Panc1 (cell line): ENCODE results near the gene FAM13B. TPM values are rescaled to one million over a fixed set of nuclear protein-coding genes. Genes with fewer than 3 reads are reported as not detected.

Experiments
- ATAC-seq: fragments of 200-7000 bp; cut with Tn5 transposase; 2 replicates; pipeline ENCODE4 v1.9.1; 2020; ENCODE audit warnings: mild to moderate bottlenecking, moderate library complexity
- BruUV-seq: library from RNA; stranded (reverse); fragments of 400-500 nt; replicated peaks from 2 replicates; lab custom pipeline; 2021; lab: Mats Ljungman, UMichigan
- CTCF ChIA-PET: fragments of 300-600 bp; sonication (Branson Sonifier 250); formaldehyde crosslinking; loops from one replicate; lab custom pipeline; 2022; ENCODE audit warnings: antibody characterized with exemption; lab: Charles Lee
- POLR2A ChIA-PET: fragments of 300-600 bp; sonication (Branson Sonifier 250); formaldehyde crosslinking; loops from one replicate; lab custom pipeline; 2022; ENCODE audit warnings: antibody characterized with exemption; lab: Charles Lee
- DNase-seq: peaks from one replicate; pipeline ENCODE4 v3.0.0-alpha.2; 2010; ENCODE audit warnings: low read depth, low spot score
- H3K27ac ChIP-seq: 2 replicates; pipeline ENCODE4 v1.5.1; 2011; ENCODE audit warnings: mild to moderate bottlenecking, low read length, inconsistent platforms
- H3K27me3 ChIP-seq: fragments of 200-500 bp; sonication (Bioruptor generic); 2 replicates; pipeline ENCODE4 v1.6.0; 2014; ENCODE audit warnings: low read length, inconsistent platforms; ENCODE audit not compliant: control insufficient read depth, insufficient read depth
- H3K36me3 ChIP-seq: fragments of 200-500 bp; sonication (Bioruptor generic); 2 replicates; pipeline ENCODE4 v1.5.1; 2014; ENCODE audit warnings: inconsistent platforms, mild to moderate bottlenecking, low read length, moderate library complexity; ENCODE audit not compliant: control insufficient read depth, insufficient read depth
- H3K4me1 ChIP-seq: 2 replicates; pipeline ENCODE4 v1.5.1; 2011; ENCODE audit warnings: inconsistent platforms, mild to moderate bottlenecking, low read length, moderate library complexity; ENCODE audit not compliant: control insufficient read depth, insufficient read depth
- H3K4me3 ChIP-seq, 2 experiments: 2 replicates each; pipeline ENCODE4 v1.5.1; 2011 to 2012; ENCODE audit warnings: low read depth in 2 of 2, low read length in 2 of 2, mild to moderate bottlenecking in 2 of 2, inconsistent platforms in 1 of 2, moderate library complexity in 1 of 2
- H3K9me3 ChIP-seq: fragments of 200-500 bp; sonication (Bioruptor generic); 2 replicates; pipeline ENCODE4 v1.5.1; 2014; ENCODE audit warnings: low read depth, mild to moderate bottlenecking, inconsistent platforms, low read length, moderate library complexity; ENCODE audit not compliant: control insufficient read depth, insufficient read depth
- POLR2AphosphoS5 ChIP-seq: IDR thresholded peaks from 2 replicates; pipeline ENCODE4 v1.6.1; 2012; ENCODE audit warnings: mild to moderate bottlenecking, low read depth, low read length, moderate library complexity
- REST ChIP-seq, 2 experiments: IDR thresholded peaks; 2 replicates each; pipeline ENCODE4 v1.6.1; 2011 to 2012; ENCODE audit warnings: low read depth in 2 of 2, control low read depth in 1 of 2, low read length in 1 of 2, mild to moderate bottlenecking in 1 of 2, moderate library complexity in 1 of 2; ENCODE audit not compliant: insufficient read depth in 1 of 2
- SIN3A ChIP-seq: IDR thresholded peaks from 2 replicates; pipeline ENCODE4 v1.6.1; 2012; ENCODE audit warnings: low read depth, mild to moderate bottlenecking, low read length, moderate library complexity, borderline replicate concordance; ENCODE audit not compliant: insufficient read depth
- TCF7L2 ChIP-seq: IDR thresholded peaks from 2 replicates; pipeline ENCODE4 v1.6.1; 2011; ENCODE audit warnings: mild to moderate bottlenecking, low read depth, low read length, inconsistent platforms
- in situ Hi-C: cut with HindIII; loops from 2 replicates; pipeline ENCODE4 v1.10.0; 2016; ENCODE audit warnings: low sequenced_read_pairs, low pct_unique_long_range_greater_than_20kb
- intact Hi-C: fragments of 100-400 bp; cut with micrococcal nuclease; formaldehyde crosslinking; loops from one replicate; pipeline ENCODE4 v1.10.0; 2022; ENCODE audit not compliant: unreplicated experiment
- total RNA-seq: library from RNA; stranded (reverse); gene quantifications from one replicate; pipeline ENCODE4 v1.2.1, GENCODE V29; 2021; ENCODE audit not compliant: unreplicated experiment
- TF ChIP-seq, protein P1 (sequence below): fragments of 450-650 bp; IDR thresholded peaks from 2 replicates; pipeline ENCODE4 v1.5.1; 2017; ENCODE audit warnings: mild to moderate bottlenecking

The FAM13B gene
- total RNA-seq, 1 experiment from 2014 or later, result 34.9 TPM

- no peaks in the 10 kb centered on the region for H3K9me3 ChIP-seq
- H3K27me3 ChIP-seq, result no peaks in the 10 kb centered on the region
- peaks cover 33% of the 10 kb centered on the region for H3K36me3 ChIP-seq
- in situ Hi-C loops (no loop called here), intact Hi-C loops (no loop called here)
- BruUV-seq, result no TSS peak
- ATAC-seq, result no peak
- DNase-seq, result no peak
- TF ChIP-seq POLR2AphosphoS5, result no peak
- no peak for TF ChIP-seq TCF7L2
- TF ChIP-seq REST (IDR thresholded peaks at IDR 0.05; ENCODE audit: insufficient read depth in 1 of 2, low read depth in 2 of 2, low read length in 1 of 2), result no peak
- TF ChIP-seq, protein P1, sequence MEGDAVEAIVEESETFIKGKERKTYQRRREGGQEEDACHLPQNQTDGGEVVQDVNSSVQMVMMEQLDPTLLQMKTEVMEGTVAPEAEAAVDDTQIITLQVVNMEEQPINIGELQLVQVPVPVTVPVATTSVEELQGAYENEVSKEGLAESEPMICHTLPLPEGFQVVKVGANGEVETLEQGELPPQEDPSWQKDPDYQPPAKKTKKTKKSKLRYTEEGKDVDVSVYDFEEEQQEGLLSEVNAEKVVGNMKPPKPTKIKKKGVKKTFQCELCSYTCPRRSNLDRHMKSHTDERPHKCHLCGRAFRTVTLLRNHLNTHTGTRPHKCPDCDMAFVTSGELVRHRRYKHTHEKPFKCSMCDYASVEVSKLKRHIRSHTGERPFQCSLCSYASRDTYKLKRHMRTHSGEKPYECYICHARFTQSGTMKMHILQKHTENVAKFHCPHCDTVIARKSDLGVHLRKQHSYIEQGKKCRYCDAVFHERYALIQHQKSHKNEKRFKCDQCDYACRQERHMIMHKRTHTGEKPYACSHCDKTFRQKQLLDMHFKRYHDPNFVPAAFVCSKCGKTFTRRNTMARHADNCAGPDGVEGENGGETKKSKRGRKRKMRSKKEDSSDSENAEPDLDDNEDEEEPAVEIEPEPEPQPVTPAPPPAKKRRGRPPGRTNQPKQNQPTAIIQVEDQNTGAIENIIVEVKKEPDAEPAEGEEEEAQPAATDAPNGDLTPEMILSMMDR, result no peak
- TF ChIP-seq SIN3A, result no peak
- no peaks in the 10 kb centered on the region for H3K4me1 ChIP-seq
- H3K27ac ChIP-seq, result no peak overlapping the region
- no peak overlapping the region for H3K4me3 ChIP-seq
- ChIA-PET POLR2A (no interaction called here), CTCF (no interaction called here)
These were observed 94.7 kb downstream of the FAM13B start for GRCh38 chr5:137937994-137938750.

GRCh38 chr5:137935694-137936093, 97.2 kb downstream of the FAM13B start:
- peaks cover 20% of the 10 kb centered on the region for H3K36me3 ChIP-seq
- no peaks in the 10 kb centered on the region for H3K27me3 ChIP-seq
- H3K27ac ChIP-seq, result no peak overlapping the region
- H3K4me1 ChIP-seq, result no peaks in the 10 kb centered on the region
- no peak overlapping the region for H3K4me3 ChIP-seq
- DNase-seq, result no peak
- ATAC-seq, result no peak
- POLR2A ChIA-PET, result interaction anchor here (0.6 kb wide), 1 partner anchor 35 kb away, joined by 4 read pairs; no protein-coding TSS in a partner anchor
- TF ChIP-seq POLR2AphosphoS5 (peak; percentile 27; the same call in 1 of the 2 replicates), REST (IDR thresholded peaks at IDR 0.05; ENCODE audit: insufficient read depth in 1 of 2, low read depth in 2 of 2, low read length in 1 of 2) (no peak)
- TF ChIP-seq, protein P1, result no peak
- CTCF ChIA-PET, result interaction anchor here (0.7 kb wide), 1 partner anchor 133 kb away, joined by 3 read pairs; no protein-coding TSS in a partner anchor
- no peaks in the 10 kb centered on the region for H3K9me3 ChIP-seq
- intact Hi-C loops (no loop called here), in situ Hi-C loops (no loop called here)
- BruUV-seq, result no TSS peak
